Epithelial cell of prostate (primary cell): ENCODE results near the gene TRMT112.
A peak's percentile ranks its signal among the peaks of the same experiment; 100 is the strongest.

Experiments
- DNase-seq: peaks from one replicate; pipeline ENCODE4 v3.0.0-alpha.2; 2011; ENCODE audit warnings: low read depth, low spot score
- H3K27ac ChIP-seq: fragments of 450-650 bp; 2 replicates; pipeline ENCODE4 v1.5.1; 2017; ENCODE audit warnings: mild to moderate bottlenecking

TRMT112 gene

GRCh38 chr11:64283092-64283491, 34.3 kb downstream of the TRMT112 start:
- DNase-seq: no peak
- H3K27ac ChIP-seq: no peak overlapping the region

- no peak overlapping the region for H3K27ac ChIP-seq
- no peak for DNase-seq
Measured at GRCh38 chr11:64281957-64282770, 35.2 kb downstream of the TRMT112 start.

GRCh38 chr11:64278576-64279190, 38.7 kb downstream of the TRMT112 start:
- no peak for DNase-seq
- peak overlapping the region; percentile 9 for H3K27ac ChIP-seq

- peak overlapping the region; percentile 83 for H3K27ac ChIP-seq
- peak; percentile 78 for DNase-seq
Measured at GRCh38 chr11:64276653-64277431, 40.5 kb downstream of the TRMT112 start.

- H3K27ac ChIP-seq: peak overlapping the region; percentile 83
Measured at GRCh38 chr11:64275841-64276240, 41.5 kb downstream of the TRMT112 start.

GRCh38 chr11:64275031-64275800, 42.1 kb downstream of the TRMT112 start:
- H3K27ac ChIP-seq: no peak overlapping the region
- no peak for DNase-seq

More at GRCh38 chr11:64275841-64276240, 41.5 kb downstream of the TRMT112 start:
- no peak for DNase-seq

- H3K27ac ChIP-seq: peak overlapping the region; percentile 97
- DNase-seq: peak; percentile 99
Measured at GRCh38 chr11:64269540-64270220, 47.7 kb downstream of the TRMT112 start.

GRCh38 chr11:64268893-64269539, 48.3 kb downstream of the TRMT112 start:
- DNase-seq: no peak
- peak overlapping the region; percentile 97 for H3K27ac ChIP-seq

GRCh38 chr11:64268025-64268892, 49.1 kb downstream of the TRMT112 start:
- peak overlapping the region; percentile 97 for H3K27ac ChIP-seq
- no peak for DNase-seq

GRCh38 chr11:64267207-64267945, 50.0 kb downstream of the TRMT112 start:
- H3K27ac ChIP-seq: peak overlapping the region; percentile 97
- DNase-seq: no peak
